Natural killer cell treated with Interleukin-12 subunit alpha and Interleukin-12 subunit beta and Interleukin-15 and Interleukin-18, amount 100 ng/mL, for 72 hours (primary cell): ENCODE data around the gene B4GALT6. TPM values are rescaled to one million over a fixed set of nuclear protein-coding genes. Genes with fewer than 3 reads are reported as not detected.

Source experiments
- ATAC-seq, 2 donors: fragments of 150-1000 bp; cut with Tn5 transposase in 1 of 2; sonication (Bioruptor Pico), chemical (Tn5 transposase) in 1 of 2; 2 replicates each; pipeline ENCODE4 v1.10.0; 2021
- DNase-seq: peaks from one replicate; pipeline ENCODE4 v3.0.0; 2022; ENCODE audit warnings: low spot score
- H3K27ac Mint-ChIP-seq, 2 donors: 1 replicate in 1 of 2; 2 replicates in 1 of 2; pipeline ENCODE4 v1.8.0; 2022; ENCODE audit warnings: mixed read lengths in 2 of 2, mild to moderate bottlenecking in 1 of 2, moderate library complexity in 1 of 2
- H3K27me3 Mint-ChIP-seq, 2 donors: 1 replicate in 1 of 2; 2 replicates in 1 of 2; pipeline ENCODE4 v1.8.0; 2022; ENCODE audit warnings: mixed read lengths in 2 of 2
- H3K36me3 Mint-ChIP-seq: one replicate; pipeline ENCODE4 v1.8.0; 2022; ENCODE audit warnings: mixed read lengths
- H3K4me1 Mint-ChIP-seq, 2 donors: 1 replicate in 1 of 2; 2 replicates in 1 of 2; pipeline ENCODE4 v1.8.0; 2022; ENCODE audit warnings: low read depth in 2 of 2, mixed read lengths in 2 of 2, mild to moderate bottlenecking in 1 of 2
- H3K4me3 Mint-ChIP-seq: one replicate; pipeline ENCODE4 v1.8.0; 2022; ENCODE audit warnings: mixed read lengths
- H3K9me3 Mint-ChIP-seq: 2 replicates; pipeline ENCODE4 v1.8.0; 2022; ENCODE audit warnings: mixed read lengths
- total RNA-seq, 2 donors: library from RNA; stranded (reverse); gene quantifications; one replicate each; pipeline ENCODE4 v1.2.3, GENCODE V29; 2022

B4GALT6 gene
- total RNA-seq, 2 donors from 2014 or later = 2.3 to 23.6 TPM

GRCh38 chr18:31577195-31577594 is 107.2 kb downstream of the B4GALT6 start:
- Mint-ChIP-seq H3K27me3 (no peaks in the 10 kb centered on the region), H3K36me3 (no peaks in the 10 kb centered on the region), H3K9me3 (no peaks in the 10 kb centered on the region), H3K27ac (no peak overlapping the region), H3K4me3 (no peak overlapping the region), H3K4me1 (no peaks in the 10 kb centered on the region)
- DNase-seq (no peak), ATAC-seq (no peak)

GRCh38 chr18:31576670-31577069 is 107.7 kb downstream of the B4GALT6 start:
- no peaks in the 10 kb centered on the region for H3K27me3 Mint-ChIP-seq
- H3K9me3 Mint-ChIP-seq = no peaks in the 10 kb centered on the region
- ATAC-seq (no peak), DNase-seq (no peak)
- H3K36me3 Mint-ChIP-seq = no peaks in the 10 kb centered on the region
- H3K4me1 Mint-ChIP-seq = no peaks in the 10 kb centered on the region
- no peak overlapping the region for H3K27ac Mint-ChIP-seq
- no peak overlapping the region for H3K4me3 Mint-ChIP-seq

GRCh38 chr18:31575515-31576257 is 108.7 kb downstream of the B4GALT6 start:
- no peaks in the 10 kb centered on the region for H3K4me1 Mint-ChIP-seq
- no peaks in the 10 kb centered on the region for H3K27me3 Mint-ChIP-seq
- H3K36me3 Mint-ChIP-seq = no peaks in the 10 kb centered on the region
- H3K4me3 Mint-ChIP-seq = no peak overlapping the region
- no peaks in the 10 kb centered on the region for H3K9me3 Mint-ChIP-seq
- ATAC-seq (no peak), DNase-seq (no peak)
- H3K27ac Mint-ChIP-seq = no peak overlapping the region

GRCh38 chr18:31574359-31574758 is 110.0 kb downstream of the B4GALT6 start:
- no peaks in the 10 kb centered on the region for H3K9me3 Mint-ChIP-seq
- no peaks in the 10 kb centered on the region for H3K4me1 Mint-ChIP-seq
- DNase-seq (no peak), ATAC-seq (no peak)
- no peaks in the 10 kb centered on the region for H3K36me3 Mint-ChIP-seq
- H3K4me3 Mint-ChIP-seq = no peak overlapping the region
- no peaks in the 10 kb centered on the region for H3K27me3 Mint-ChIP-seq
- H3K27ac Mint-ChIP-seq = no peak overlapping the region

Other genes with a start within 250 kb of the B4GALT6 start
- gene DSG3, start 236.8 kb downstream of the B4GALT6 start, total RNA-seq = not detected
- gene DSG2, start 186.4 kb downstream of the B4GALT6 start, total RNA-seq = under 1 TPM in 1 of 2 donors, not detected in 1; 0.14 TPM
- gene TTR, start 92.7 kb downstream of the B4GALT6 start, total RNA-seq = not detected
- under 1 TPM in 1 of 2 donors, not detected in 1; 0.45 TPM for gene SLC25A52, start 76.3 kb upstream of the B4GALT6 start, total RNA-seq